ENCODE measurements around the gene KIF2A.

Gene KIF2A

DNA sequence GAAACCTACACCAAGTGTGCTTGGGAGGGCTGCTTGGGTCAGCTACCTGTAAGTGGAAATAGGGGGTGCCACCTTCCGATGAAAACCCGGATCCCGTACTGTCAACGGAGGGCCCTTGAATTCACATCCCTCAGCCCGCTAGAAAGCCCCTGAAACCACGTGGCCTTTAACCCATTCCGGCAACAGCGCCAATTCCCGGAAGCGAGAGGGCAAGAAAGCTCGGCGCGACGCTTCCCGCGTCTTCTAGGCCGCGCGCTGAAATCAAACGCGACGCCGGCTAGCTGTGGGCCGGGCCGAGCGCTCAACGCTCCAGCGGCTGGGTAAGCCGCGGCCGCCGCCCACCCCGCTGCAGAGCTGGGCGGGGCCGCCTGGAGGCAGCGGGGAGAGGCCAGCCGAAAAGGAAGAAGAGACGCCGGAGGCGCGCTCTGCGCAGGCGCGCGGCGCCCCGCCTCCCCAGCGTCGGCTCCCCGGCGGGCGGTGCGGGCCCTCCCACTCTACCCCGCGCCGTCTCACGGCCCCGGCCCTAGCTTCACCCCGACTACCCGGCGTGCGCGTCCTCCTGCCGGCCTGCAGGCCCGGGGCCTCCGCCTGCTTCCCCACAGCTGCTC lies at the start of gene KIF2A:
TSS of gene KIF2A (plus strand) at position 492 of the 608 bp plus-strand sequence. CDS start 267 bp downstream, outside the sequence.
- peak within 1 kb of the TSS; percentile 26 for H3K4me3 ChIP-seq (ENCODE audit: low read length)
- no peaks in the 10 kb centered on the region for H3K27me3 ChIP-seq (ENCODE audit: control insufficient read depth, insufficient read depth, low read length)
- no peaks in the 10 kb centered on the region for H3K4me1 ChIP-seq (ENCODE audit: control insufficient read depth, insufficient read depth, low read length)
- no peaks in the 10 kb centered on the region for H3K36me3 ChIP-seq (ENCODE audit: control insufficient read depth, insufficient read depth, low read length)
- no peaks in the 10 kb centered on the region for H3K9me3 ChIP-seq (ENCODE audit: control insufficient read depth, low read length)
- peak within 1 kb of the TSS; percentile 76 for H3K9ac ChIP-seq (ENCODE audit: low read length)

- Histone ChIP-seq H3K27me3 (ENCODE audit: control insufficient read depth, insufficient read depth, low read length) (no peaks in the 10 kb centered on the region), H3K36me3 (ENCODE audit: control insufficient read depth, insufficient read depth, low read length) (no peaks in the 10 kb centered on the region), H3K9me3 (ENCODE audit: control insufficient read depth, low read length) (no peaks in the 10 kb centered on the region), H3K9ac (ENCODE audit: low read length) (no peak overlapping the region), H3K4me1 (ENCODE audit: control insufficient read depth, insufficient read depth, low read length) (no peaks in the 10 kb centered on the region), H3K4me3 (ENCODE audit: low read length) (no peak overlapping the region)
Measured at GRCh38 chr5:62257020-62257367, 49.0 kb upstream of the KIF2A start.

DNA sequence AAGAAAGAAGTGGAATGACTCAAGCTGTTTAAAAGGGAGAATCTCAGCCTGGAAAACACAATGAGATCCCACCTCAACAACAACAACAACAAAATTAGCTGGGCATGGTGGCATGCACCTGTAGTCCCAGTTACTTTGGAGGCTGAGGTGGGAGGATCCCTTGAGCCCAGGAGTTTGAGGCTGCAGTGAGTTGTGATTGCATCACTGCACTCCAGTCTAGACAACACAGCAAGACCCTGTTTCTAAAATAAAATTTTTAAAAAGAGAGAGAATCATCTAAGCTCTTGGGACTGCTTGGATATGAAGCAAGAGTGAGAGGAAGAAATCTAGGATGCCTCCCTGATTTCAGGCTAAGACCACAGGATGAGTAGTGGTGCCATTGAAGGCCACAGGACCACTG lies 47.4 kb upstream of the KIF2A start:
- Histone ChIP-seq H3K27me3 (ENCODE audit: control insufficient read depth, insufficient read depth, low read length) (no peaks in the 10 kb centered on the region), H3K4me3 (ENCODE audit: low read length) (no peak overlapping the region), H3K36me3 (ENCODE audit: control insufficient read depth, insufficient read depth, low read length) (no peaks in the 10 kb centered on the region), H3K9me3 (ENCODE audit: control insufficient read depth, low read length) (no peaks in the 10 kb centered on the region), H3K9ac (ENCODE audit: low read length) (no peak overlapping the region), H3K4me1 (ENCODE audit: control insufficient read depth, insufficient read depth, low read length) (no peaks in the 10 kb centered on the region)

DNA sequence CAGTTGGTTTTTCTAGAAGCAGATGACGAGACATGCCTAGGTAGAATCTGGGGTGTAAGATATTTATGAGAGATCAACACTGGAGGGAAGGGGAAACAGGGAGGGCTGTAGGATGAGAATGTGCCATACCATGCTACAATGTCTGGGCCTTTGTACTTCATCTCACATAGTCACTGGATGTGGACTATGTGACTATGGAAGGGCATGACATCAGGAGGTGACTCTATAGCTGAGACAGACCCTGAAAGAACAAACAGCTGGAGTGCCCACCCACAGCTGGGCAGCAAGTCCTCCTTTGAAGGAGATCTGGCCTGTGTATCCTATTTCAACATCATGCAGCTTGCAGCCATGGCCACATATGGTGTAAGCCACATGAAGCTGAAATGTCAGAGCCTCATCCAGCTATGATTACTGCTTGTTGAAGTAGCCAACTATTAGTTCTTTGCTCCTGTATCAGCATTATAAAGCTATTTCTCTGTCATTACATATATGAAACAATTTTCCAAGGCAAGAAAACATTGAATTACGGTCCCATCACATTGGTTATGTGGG lies 46.2 kb upstream of the KIF2A start:
- Histone ChIP-seq H3K36me3 (ENCODE audit: control insufficient read depth, insufficient read depth, low read length) (no peaks in the 10 kb centered on the region), H3K9ac (ENCODE audit: low read length) (no peak overlapping the region), H3K4me3 (ENCODE audit: low read length) (no peak overlapping the region)

GRCh38 chr5:62260513-62260912 lies 45.5 kb upstream of the KIF2A start:
- no peaks in the 10 kb centered on the region for H3K9me3 ChIP-seq (ENCODE audit: control insufficient read depth, low read length)
- no peaks in the 10 kb centered on the region for H3K27me3 ChIP-seq (ENCODE audit: control insufficient read depth, insufficient read depth, low read length)
- no peak overlapping the region for H3K4me3 ChIP-seq (ENCODE audit: low read length)
- H3K9ac ChIP-seq (ENCODE audit: low read length) = no peak overlapping the region
- H3K4me1 ChIP-seq (ENCODE audit: control insufficient read depth, insufficient read depth, low read length) = no peaks in the 10 kb centered on the region
- no peaks in the 10 kb centered on the region for H3K36me3 ChIP-seq (ENCODE audit: control insufficient read depth, insufficient read depth, low read length)

More for the DNA sequence above, 46.2 kb upstream of the KIF2A start:
- Histone ChIP-seq H3K9me3 (ENCODE audit: control insufficient read depth, low read length) (no peaks in the 10 kb centered on the region), H3K27me3 (ENCODE audit: control insufficient read depth, insufficient read depth, low read length) (no peaks in the 10 kb centered on the region), H3K4me1 (ENCODE audit: control insufficient read depth, insufficient read depth, low read length) (no peaks in the 10 kb centered on the region)

DNA sequence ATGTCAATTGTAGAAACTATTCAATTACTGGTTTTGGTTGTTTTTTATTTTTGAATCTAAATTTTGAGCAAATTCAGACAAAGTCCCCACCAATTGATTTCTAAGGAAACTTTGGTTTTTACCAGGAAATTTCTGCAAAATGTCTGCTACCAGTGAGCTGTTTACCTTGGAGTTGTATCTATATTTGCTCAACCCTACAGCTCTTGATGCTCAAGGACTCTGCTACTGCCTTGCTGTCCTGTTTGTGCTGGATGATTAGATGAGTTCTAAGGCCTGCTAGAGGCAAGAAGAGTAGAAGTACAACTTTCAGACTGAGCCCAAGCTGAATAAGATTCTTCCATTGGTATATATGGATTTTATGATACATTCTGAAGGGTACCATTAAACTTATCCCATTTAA lies 42.6 kb upstream of the KIF2A start:
- no peaks in the 10 kb centered on the region for H3K4me1 ChIP-seq (ENCODE audit: control insufficient read depth, insufficient read depth, low read length)

DNA sequence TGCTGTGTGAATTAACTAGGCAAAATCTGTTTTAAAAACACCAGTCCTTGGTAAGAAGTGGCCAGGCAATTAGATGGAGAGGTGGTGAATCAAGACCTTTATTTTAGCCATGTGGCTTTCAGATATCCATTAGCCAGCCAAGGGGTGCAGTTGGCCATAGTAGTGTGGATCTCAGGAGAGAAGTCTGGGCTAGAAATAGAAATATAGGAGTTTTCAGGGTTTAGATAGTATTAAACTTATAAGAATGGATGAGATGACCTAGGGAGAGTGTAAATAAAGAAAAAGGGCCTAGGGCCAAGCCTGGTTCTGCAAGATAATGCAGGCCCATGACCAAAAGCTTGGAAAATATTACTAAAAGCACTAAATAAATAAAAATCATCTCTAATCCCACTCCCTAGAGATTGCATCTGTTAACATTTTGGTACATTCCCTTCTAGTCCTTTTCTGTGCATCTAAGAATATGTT lies 40.3 kb upstream of the KIF2A start:
- no peaks in the 10 kb centered on the region for H3K36me3 ChIP-seq (ENCODE audit: control insufficient read depth, insufficient read depth, low read length)
- H3K4me3 ChIP-seq (ENCODE audit: low read length) = no peak overlapping the region
- H3K9ac ChIP-seq (ENCODE audit: low read length) = no peak overlapping the region
- no peaks in the 10 kb centered on the region for H3K9me3 ChIP-seq (ENCODE audit: control insufficient read depth, low read length)
- no peaks in the 10 kb centered on the region for H3K27me3 ChIP-seq (ENCODE audit: control insufficient read depth, insufficient read depth, low read length)
- no peaks in the 10 kb centered on the region for H3K4me1 ChIP-seq (ENCODE audit: control insufficient read depth, insufficient read depth, low read length)

More for the DNA sequence above, 42.6 kb upstream of the KIF2A start:
- no peak overlapping the region for H3K4me3 ChIP-seq (ENCODE audit: low read length)
- no peaks in the 10 kb centered on the region for H3K27me3 ChIP-seq (ENCODE audit: control insufficient read depth, insufficient read depth, low read length)
- H3K36me3 ChIP-seq (ENCODE audit: control insufficient read depth, insufficient read depth, low read length) = no peaks in the 10 kb centered on the region
- H3K9ac ChIP-seq (ENCODE audit: low read length) = no peak overlapping the region
- H3K9me3 ChIP-seq (ENCODE audit: control insufficient read depth, low read length) = no peaks in the 10 kb centered on the region

DNA sequence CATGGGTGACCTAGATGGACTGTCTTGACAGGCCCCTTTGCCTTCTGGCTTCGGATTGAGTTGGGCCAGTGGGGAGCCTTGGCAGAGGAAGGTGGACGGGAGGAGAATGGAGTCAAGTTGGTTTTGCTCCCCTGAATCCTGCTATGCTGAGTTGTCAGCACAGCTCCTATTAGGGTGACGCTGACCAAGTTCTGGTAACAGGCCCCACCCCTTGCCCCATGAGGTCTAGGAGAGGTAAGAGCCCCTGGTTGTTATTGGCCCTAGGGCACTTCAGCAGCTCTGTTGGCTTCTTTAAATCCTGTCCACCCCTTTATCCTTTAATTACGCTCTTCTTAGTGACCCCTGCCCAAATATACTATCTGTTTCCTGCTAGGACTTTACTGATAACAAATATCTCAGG lies 39.4 kb upstream of the KIF2A start:
- Histone ChIP-seq H3K27me3 (ENCODE audit: control insufficient read depth, insufficient read depth, low read length) (no peaks in the 10 kb centered on the region), H3K9me3 (ENCODE audit: control insufficient read depth, low read length) (no peaks in the 10 kb centered on the region), H3K36me3 (ENCODE audit: control insufficient read depth, insufficient read depth, low read length) (no peaks in the 10 kb centered on the region), H3K4me1 (ENCODE audit: control insufficient read depth, insufficient read depth, low read length) (no peaks in the 10 kb centered on the region), H3K9ac (ENCODE audit: low read length) (no peak overlapping the region), H3K4me3 (ENCODE audit: low read length) (no peak overlapping the region)

DNA sequence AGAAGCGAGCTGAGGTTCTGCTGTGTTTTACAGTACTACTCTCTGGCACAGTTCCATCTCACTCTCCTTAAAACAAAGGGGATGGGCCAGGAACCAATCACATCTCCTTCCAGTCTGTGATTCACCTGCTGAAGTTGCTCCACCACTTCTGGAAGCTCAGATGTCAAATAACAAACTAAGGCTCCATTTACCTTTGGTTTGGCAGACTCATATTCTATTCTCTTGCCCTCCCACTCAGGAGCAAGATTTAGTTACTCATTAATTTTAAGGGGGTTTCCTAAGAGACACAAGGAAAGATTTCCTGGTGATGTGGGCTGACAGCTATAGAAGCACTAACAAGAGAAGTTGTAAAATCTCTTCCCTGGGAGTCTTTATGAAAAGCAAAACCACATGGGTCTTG lies 37.8 kb upstream of the KIF2A start:
- Histone ChIP-seq H3K4me1 (ENCODE audit: control insufficient read depth, insufficient read depth, low read length) (no peaks in the 10 kb centered on the region), H3K9me3 (ENCODE audit: control insufficient read depth, low read length) (no peaks in the 10 kb centered on the region), H3K27me3 (ENCODE audit: control insufficient read depth, insufficient read depth, low read length) (no peaks in the 10 kb centered on the region), H3K9ac (ENCODE audit: low read length) (no peak overlapping the region), H3K36me3 (ENCODE audit: control insufficient read depth, insufficient read depth, low read length) (no peaks in the 10 kb centered on the region), H3K4me3 (ENCODE audit: low read length) (no peak overlapping the region)

DNA sequence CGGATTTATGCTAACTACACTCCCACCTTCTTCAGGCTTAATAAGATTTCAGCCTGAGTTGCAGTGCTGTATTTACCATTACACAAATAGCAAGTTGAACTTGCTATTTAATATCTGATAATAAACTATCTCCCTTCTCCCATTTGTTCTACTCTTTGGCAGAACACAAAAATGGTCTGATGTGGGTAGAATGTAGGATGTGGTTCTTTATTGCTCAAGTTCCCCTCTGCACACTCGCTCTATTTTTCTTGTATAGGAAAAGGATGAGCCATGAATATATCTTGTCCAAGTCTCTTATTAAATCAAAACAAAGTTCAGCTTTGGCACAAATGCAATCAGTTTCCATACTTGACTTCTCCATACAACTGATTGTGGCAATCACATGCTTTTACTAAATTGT lies 37.2 kb upstream of the KIF2A start:
- Histone ChIP-seq H3K4me1 (ENCODE audit: control insufficient read depth, insufficient read depth, low read length) (no peaks in the 10 kb centered on the region), H3K9me3 (ENCODE audit: control insufficient read depth, low read length) (no peaks in the 10 kb centered on the region), H3K27me3 (ENCODE audit: control insufficient read depth, insufficient read depth, low read length) (no peaks in the 10 kb centered on the region), H3K36me3 (ENCODE audit: control insufficient read depth, insufficient read depth, low read length) (no peaks in the 10 kb centered on the region), H3K9ac (ENCODE audit: low read length) (no peak overlapping the region), H3K4me3 (ENCODE audit: low read length) (no peak overlapping the region)

DNA sequence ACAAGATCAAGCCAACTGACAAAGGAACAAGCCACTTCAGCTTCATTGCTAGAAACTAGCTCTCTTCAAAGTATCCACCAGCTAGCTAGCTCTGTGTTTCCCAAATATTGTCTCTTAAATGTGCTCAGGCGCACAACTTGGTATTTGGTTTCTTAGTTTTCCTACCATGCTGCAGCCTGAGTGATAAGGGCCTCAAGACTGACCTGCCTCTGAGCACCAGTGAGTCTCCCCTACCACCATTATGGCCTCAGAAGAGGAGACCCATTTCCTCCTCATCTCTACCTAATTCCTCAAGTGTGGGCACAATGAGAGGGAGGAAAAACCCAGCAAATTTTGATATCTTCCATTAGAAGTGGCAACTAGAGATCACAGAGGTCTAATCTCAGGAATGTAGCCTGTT lies 34.6 kb upstream of the KIF2A start:
- H3K36me3 ChIP-seq (ENCODE audit: control insufficient read depth, insufficient read depth, low read length) = no peaks in the 10 kb centered on the region
- H3K4me3 ChIP-seq (ENCODE audit: low read length) = no peak overlapping the region
- H3K9ac ChIP-seq (ENCODE audit: low read length) = no peak overlapping the region
- H3K9me3 ChIP-seq (ENCODE audit: control insufficient read depth, low read length) = no peaks in the 10 kb centered on the region
- H3K27me3 ChIP-seq (ENCODE audit: control insufficient read depth, insufficient read depth, low read length) = no peaks in the 10 kb centered on the region
- no peaks in the 10 kb centered on the region for H3K4me1 ChIP-seq (ENCODE audit: control insufficient read depth, insufficient read depth, low read length)

DNA sequence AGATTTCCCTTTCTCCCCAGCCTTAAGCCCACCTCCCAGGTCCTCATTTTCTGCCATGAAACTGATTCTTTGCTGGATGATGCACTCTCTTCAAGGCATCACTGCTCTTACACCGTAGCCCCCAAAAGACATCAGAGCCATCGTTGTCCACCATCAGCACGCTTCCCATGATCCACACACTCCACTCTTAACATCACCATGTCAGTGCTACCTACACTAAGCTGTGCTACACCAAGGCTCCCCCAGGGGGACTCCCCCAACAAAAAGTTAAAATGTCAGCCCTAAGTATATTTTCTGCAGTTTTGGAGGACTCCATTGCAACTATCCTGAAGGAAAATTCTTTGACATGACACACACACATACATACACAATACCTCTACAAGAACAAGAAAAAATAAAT lies 34.1 kb upstream of the KIF2A start:
- no peaks in the 10 kb centered on the region for H3K36me3 ChIP-seq (ENCODE audit: control insufficient read depth, insufficient read depth, low read length)
- no peak overlapping the region for H3K4me3 ChIP-seq (ENCODE audit: low read length)
- H3K4me1 ChIP-seq (ENCODE audit: control insufficient read depth, insufficient read depth, low read length) = no peaks in the 10 kb centered on the region
- H3K27me3 ChIP-seq (ENCODE audit: control insufficient read depth, insufficient read depth, low read length) = no peaks in the 10 kb centered on the region
- H3K9ac ChIP-seq (ENCODE audit: low read length) = no peak overlapping the region
- H3K9me3 ChIP-seq (ENCODE audit: control insufficient read depth, low read length) = no peaks in the 10 kb centered on the region

- no peaks in the 10 kb centered on the region for H3K27me3 ChIP-seq (ENCODE audit: control insufficient read depth, insufficient read depth, low read length)
- no peak overlapping the region for H3K4me3 ChIP-seq (ENCODE audit: low read length)
- no peaks in the 10 kb centered on the region for H3K9me3 ChIP-seq (ENCODE audit: control insufficient read depth, low read length)
- no peaks in the 10 kb centered on the region for H3K4me1 ChIP-seq (ENCODE audit: control insufficient read depth, insufficient read depth, low read length)
- H3K9ac ChIP-seq (ENCODE audit: low read length) = no peak overlapping the region
- no peaks in the 10 kb centered on the region for H3K36me3 ChIP-seq (ENCODE audit: control insufficient read depth, insufficient read depth, low read length)
Measured at GRCh38 chr5:62273687-62274086, 32.3 kb upstream of the KIF2A start.
